BE2C (cell line): ENCODE results near the gene SF3A2.

Source experiments
- DNase-seq: peaks from one replicate; pipeline ENCODE4 v3.0.0-alpha.2; 2020
- H3K27me3 ChIP-seq: fragments of 250-450 bp; sonication (Bioruptor Pico); 2 replicates; pipeline ENCODE4 v1.5.1; 2020; ENCODE audit warnings: mild to moderate bottlenecking
- H3K36me3 ChIP-seq: fragments of 250-450 bp; sonication (Bioruptor Pico); 2 replicates; pipeline ENCODE4 v1.5.1; 2020; ENCODE audit warnings: mild to moderate bottlenecking
- H3K4me1 ChIP-seq: fragments of 250-450 bp; sonication (Bioruptor Pico); 2 replicates; pipeline ENCODE4 v1.5.1; 2020
- H3K4me3 ChIP-seq: 2 replicates; pipeline ENCODE4 v1.5.1; 2011; ENCODE audit warnings: low read depth, low read length
- H3K9me3 ChIP-seq: fragments of 250-450 bp; sonication (Bioruptor Pico); 2 replicates; pipeline ENCODE4 v1.5.1; 2020
- CTCF ChIP-seq: IDR thresholded peaks from 2 replicates; pipeline ENCODE4 v1.5.1; 2012; ENCODE audit warnings: mild to moderate bottlenecking, low read depth, low read length

Gene SF3A2

GRCh38 chr19:2191456-2192310 lies 44.9 kb upstream of the SF3A2 start:
- Histone ChIP-seq H3K9me3 (no peaks in the 10 kb centered on the region), H3K36me3 (peaks cover 81% of the 10 kb centered on the region), H3K4me1 (no peaks in the 10 kb centered on the region), H3K27me3 (no peaks in the 10 kb centered on the region), H3K4me3 (no peak overlapping the region)
- TF ChIP-seq CTCF = no peak
- DNase-seq = no peak

- H3K36me3 ChIP-seq = peaks cover 78% of the 10 kb centered on the region
Observed at GRCh38 chr19:2192862-2193261, 43.8 kb upstream of the SF3A2 start.

GRCh38 chr19:2193807-2194206 lies 42.8 kb upstream of the SF3A2 start:
- H3K4me1 ChIP-seq = no peaks in the 10 kb centered on the region
- no peaks in the 10 kb centered on the region for H3K27me3 ChIP-seq
- TF ChIP-seq CTCF = no peak
- H3K4me3 ChIP-seq = no peak overlapping the region
- no peaks in the 10 kb centered on the region for H3K9me3 ChIP-seq
- peaks cover 78% of the 10 kb centered on the region for H3K36me3 ChIP-seq
- no peak for DNase-seq

More at GRCh38 chr19:2192862-2193261, 43.8 kb upstream of the SF3A2 start:
- Histone ChIP-seq H3K27me3 (no peaks in the 10 kb centered on the region), H3K4me1 (no peaks in the 10 kb centered on the region), H3K4me3 (no peak overlapping the region), H3K9me3 (no peaks in the 10 kb centered on the region)
- DNase-seq = no peak
- TF ChIP-seq CTCF = no peak

GRCh38 chr19:2194513-2195078 lies 42.0 kb upstream of the SF3A2 start:
- no peak overlapping the region for H3K4me3 ChIP-seq
- no peak for DNase-seq
- peaks cover 70% of the 10 kb centered on the region for H3K36me3 ChIP-seq
- H3K27me3 ChIP-seq = no peaks in the 10 kb centered on the region
- no peaks in the 10 kb centered on the region for H3K9me3 ChIP-seq
- TF ChIP-seq CTCF = no peak
- no peaks in the 10 kb centered on the region for H3K4me1 ChIP-seq

- Histone ChIP-seq H3K9me3 (no peaks in the 10 kb centered on the region), H3K4me3 (no peak overlapping the region), H3K36me3 (peaks cover 69% of the 10 kb centered on the region), H3K4me1 (no peaks in the 10 kb centered on the region), H3K27me3 (no peaks in the 10 kb centered on the region)
- no peak for DNase-seq
- TF ChIP-seq CTCF = no peak
Observed at GRCh38 chr19:2195361-2195760, 41.3 kb upstream of the SF3A2 start.

- TF ChIP-seq CTCF = no peak
- H3K36me3 ChIP-seq = peaks cover 64% of the 10 kb centered on the region
- no peak for DNase-seq
Observed at GRCh38 chr19:2195914-2196313, 40.7 kb upstream of the SF3A2 start.

More at GRCh38 chr19:2195914-2196313, 40.7 kb upstream of the SF3A2 start:
- no peaks in the 10 kb centered on the region for H3K4me1 ChIP-seq
- no peaks in the 10 kb centered on the region for H3K9me3 ChIP-seq
- no peak overlapping the region for H3K4me3 ChIP-seq
- no peaks in the 10 kb centered on the region for H3K27me3 ChIP-seq
